Measurements from ENCODE around the gene DPRX.

DNA sequence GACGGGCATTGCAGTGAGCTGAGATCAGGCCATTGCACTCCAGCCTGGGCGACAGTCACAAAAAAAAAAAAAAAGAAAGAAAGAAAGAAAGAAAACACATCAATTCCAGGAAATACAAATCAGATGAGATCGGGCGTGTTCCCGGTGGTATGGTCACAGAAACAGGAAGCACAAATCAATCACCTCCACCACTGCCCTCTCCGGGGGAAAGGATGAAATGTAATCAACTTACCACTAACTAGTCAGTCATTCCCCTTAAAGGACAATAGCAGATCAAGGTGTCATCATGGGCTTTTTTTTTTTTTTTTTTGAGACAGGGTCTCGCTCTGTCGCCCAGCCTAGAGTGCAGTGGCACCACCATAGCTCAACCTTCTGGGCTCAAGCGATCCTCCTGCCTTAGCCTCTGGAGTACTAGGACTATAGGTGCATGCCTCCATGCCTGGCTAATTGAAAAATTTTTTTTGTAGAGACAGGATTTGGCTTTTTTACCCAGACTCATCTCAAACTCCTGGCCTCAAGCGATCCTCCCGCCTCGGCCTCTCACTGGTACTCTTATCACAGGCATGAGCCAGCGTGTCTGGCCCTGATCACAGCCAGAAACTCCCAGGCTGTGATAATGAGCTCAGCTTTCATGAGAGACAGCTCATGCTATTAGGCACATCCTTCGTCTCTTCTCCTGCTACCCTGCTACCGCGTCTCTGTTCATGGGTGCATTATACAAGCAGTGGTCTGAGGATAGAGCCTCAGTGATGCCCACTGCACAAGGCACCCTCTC is 6.8 kb upstream of the DPRX start:
- TF ChIP-seq, protein P1, sequence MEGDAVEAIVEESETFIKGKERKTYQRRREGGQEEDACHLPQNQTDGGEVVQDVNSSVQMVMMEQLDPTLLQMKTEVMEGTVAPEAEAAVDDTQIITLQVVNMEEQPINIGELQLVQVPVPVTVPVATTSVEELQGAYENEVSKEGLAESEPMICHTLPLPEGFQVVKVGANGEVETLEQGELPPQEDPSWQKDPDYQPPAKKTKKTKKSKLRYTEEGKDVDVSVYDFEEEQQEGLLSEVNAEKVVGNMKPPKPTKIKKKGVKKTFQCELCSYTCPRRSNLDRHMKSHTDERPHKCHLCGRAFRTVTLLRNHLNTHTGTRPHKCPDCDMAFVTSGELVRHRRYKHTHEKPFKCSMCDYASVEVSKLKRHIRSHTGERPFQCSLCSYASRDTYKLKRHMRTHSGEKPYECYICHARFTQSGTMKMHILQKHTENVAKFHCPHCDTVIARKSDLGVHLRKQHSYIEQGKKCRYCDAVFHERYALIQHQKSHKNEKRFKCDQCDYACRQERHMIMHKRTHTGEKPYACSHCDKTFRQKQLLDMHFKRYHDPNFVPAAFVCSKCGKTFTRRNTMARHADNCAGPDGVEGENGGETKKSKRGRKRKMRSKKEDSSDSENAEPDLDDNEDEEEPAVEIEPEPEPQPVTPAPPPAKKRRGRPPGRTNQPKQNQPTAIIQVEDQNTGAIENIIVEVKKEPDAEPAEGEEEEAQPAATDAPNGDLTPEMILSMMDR (IDR thresholded peaks at IDR 0.05; ENCODE audit: low read depth, low read length): no peak
- TF ChIP-seq EZH2phosphoT487 (IDR thresholded peaks at IDR 0.05; ENCODE audit: low read depth): no peak
